Psoas muscle (tissue), 8 donors: ENCODE measurements around the gene TRAPPC12. TPM values are rescaled to one million over a fixed set of nuclear protein-coding genes. Genes with fewer than 3 reads are reported as not detected.

ENCODE experiments used
- ATAC-seq, 4 donors: fragments of 200-7000 bp; cut with Tn5 transposase; one replicate each; pipeline ENCODE4 v1.9.1; 2020; ENCODE audit warnings: moderate library complexity in 3 of 4, mild to moderate bottlenecking in 2 of 4
- DNase-seq, 2 donors: peaks; one replicate each; pipeline ENCODE4 v3.0.0-alpha.2; 2020
- H3K27ac ChIP-seq: fragments of 200-600 bp; one replicate; pipeline ENCODE4 v1.8.0; 2022
- H3K27me3 ChIP-seq, 3 donors: fragments of 200-600 bp in 1 of 3; one replicate each; pipeline versions ENCODE4 v1.6.1 to v1.8.0; 2013 to 2022; ENCODE audit warnings: low read length in 2 of 3, mild to moderate bottlenecking in 2 of 3, moderate library complexity in 1 of 3; ENCODE audit not compliant: insufficient read depth in 3 of 3
- H3K36me3 ChIP-seq, 2 donors: fragments of 200-600 bp in 1 of 2; one replicate each; pipeline versions ENCODE4 v1.6.1 to v1.8.0; 2013 to 2022; ENCODE audit warnings: low read depth in 1 of 2, mild to moderate bottlenecking in 1 of 2, moderate library complexity in 1 of 2; ENCODE audit not compliant: insufficient read depth in 1 of 2
- H3K4me1 ChIP-seq: fragments of 200-600 bp; one replicate; pipeline ENCODE4 v1.8.0; 2022
- H3K4me3 ChIP-seq: fragments of 200-600 bp; one replicate; pipeline ENCODE4 v1.8.0; 2022; ENCODE audit warnings: mild to moderate bottlenecking
- H3K9me3 ChIP-seq: fragments of 200-600 bp; one replicate; pipeline ENCODE4 v1.8.0; 2022
- CTCF ChIP-seq: fragments of 200-600 bp; IDR thresholded peaks from one replicate; pipeline ENCODE4 v1.8.0; 2022; ENCODE audit warnings: antibody characterized with exemption
- WGBS, 3 donors: extraction: QIAGEN DNeasy Blood & Tissue Kit; methylation state at CpG; one replicate each; pipeline versions ENCODE4 v1.1.6 to v1.1.7; 2013; 5-methylcytosine and 5-hydroxymethylcytosine counted together
- intact Hi-C, 2 donors: fragments of 100-400 bp; cut with DNase I; formaldehyde crosslinking; loops; one replicate each; pipeline versions ENCODE4 v1.11.0 to v1.14.2; 2022
- polyA plus RNA-seq, 3 donors: library from polyadenylated mRNA; stranded (reverse); fragments of 200-250 nt; gene quantifications; one replicate each; pipeline ENCODE4 v1.2.3, GENCODE V29; 2013
- total RNA-seq, 4 donors: library from RNA; stranded (reverse); fragmentation: NEBNext Ultra II Directional in 2 of 4; extraction: Animal tissue kit (Norgen Biotek cat#: 25700) in 2 of 4; gene quantifications; one replicate each; pipeline versions ENCODE4 v1.2.1 to v1.2.4, GENCODE V29; 2021 to 2023
- donor health status: healthy with polysubstance abuse.
- donor health status: DM: no; HTN: no; CAD: no; lungs with moderate emphysema.
- donor health status: Bipolar disorder and iron deficiency.
- donor health status: healthy.
- donor health status: DM: yes; HTN: yes; CAD: no.
- donor health status: DM: no; HTN: no; CAD: no.
- donor health status: DM: no; HTN: no; CAD: no.
- donor health status: DM: yes; HTN: yes; CAD: no.

Gene TRAPPC12
- total and polyA plus RNA-seq, 7 donors: 28.7 to 90.3 (median 56.7) TPM

GRCh38 chr2:3465844-3466481, 86.5 kb downstream of the TRAPPC12 start:
- peaks cover 42% of the 10 kb centered on the region for H3K4me1 ChIP-seq
- no peaks in the 10 kb centered on the region for H3K27me3 ChIP-seq
- intact Hi-C loops: no loop called here
- no peak for TF ChIP-seq CTCF
- H3K27ac ChIP-seq: peak overlapping the region; percentile 56
- peak in 1 of 2 donors; percentile 48 for DNase-seq
- ATAC-seq: peak; percentile 32 to 71 (median 50)
- no peak overlapping the region for H3K4me3 ChIP-seq
- peaks cover 3 to 57% of the 10 kb centered on the region in 2 donors for H3K36me3 ChIP-seq
- WGBS, 3 donors: 70 to 87% (median 80%) methylated on average over 13 of the region's 13 CpGs
- no peaks in the 10 kb centered on the region for H3K9me3 ChIP-seq

- Histone ChIP-seq H3K4me1 (peaks cover 42% of the 10 kb centered on the region), H3K9me3 (no peaks in the 10 kb centered on the region), H3K27me3 (no peaks in the 10 kb centered on the region), H3K36me3 (peaks cover 3 to 57% of the 10 kb centered on the region in 2 donors), H3K27ac (peak overlapping the region; percentile 56), H3K4me3 (no peak overlapping the region)
- peak in 1 of 2 donors; percentile 40 for DNase-seq
- WGBS, 3 donors: 81 to 88% (median 84%) methylated on average over 9 of the region's 9 CpGs
- TF ChIP-seq CTCF: no peak
- intact Hi-C loops: no loop called here
- no peak for ATAC-seq
Measured at GRCh38 chr2:3466482-3466863, 87.0 kb downstream of the TRAPPC12 start.

GRCh38 chr2:3466966-3467365, 87.5 kb downstream of the TRAPPC12 start:
- ATAC-seq (no peak), DNase-seq (peak in 1 of 2 donors; percentile 15)
- H3K9me3 ChIP-seq: no peaks in the 10 kb centered on the region
- H3K4me3 ChIP-seq: no peak overlapping the region
- intact Hi-C loops: no loop called here
- H3K27ac ChIP-seq: no peak overlapping the region
- peaks cover 42% of the 10 kb centered on the region for H3K4me1 ChIP-seq
- 83 to 87% (median 85%) methylated on average over 14 of the region's 14 CpGs for WGBS, 3 donors
- TF ChIP-seq CTCF: no peak
- H3K36me3 ChIP-seq: peaks cover 3 to 57% of the 10 kb centered on the region in 2 donors
- H3K27me3 ChIP-seq: no peaks in the 10 kb centered on the region

GRCh38 chr2:3467654-3468053, 88.2 kb downstream of the TRAPPC12 start:
- intact Hi-C loops: no loop called here
- Histone ChIP-seq H3K27ac (no peak overlapping the region), H3K27me3 (no peaks in the 10 kb centered on the region), H3K4me3 (no peak overlapping the region), H3K36me3 (peaks cover 3 to 57% of the 10 kb centered on the region in 2 donors), H3K4me1 (peaks cover 47% of the 10 kb centered on the region), H3K9me3 (no peaks in the 10 kb centered on the region)
- WGBS, 3 donors: 93 to 96% (median 96%) methylated on average over 15 of the region's 15 CpGs
- TF ChIP-seq CTCF: no peak
- peak in 1 of 2 donors; percentile 21 for DNase-seq
- no peak for ATAC-seq
